ENCODE results near the gene WNK2. TPM values are rescaled to one million over a fixed set of nuclear protein-coding genes. Genes with fewer than 3 reads are reported as not detected.

Gene WNK2
- total and polyA plus RNA-seq, 4 donors, result 29.2 to 124 (median 69.5) TPM

- under 1% methylated on average over 96 of the region's 97 CpGs for WGBS (ENCODE audit: insufficient coverage)
- Histone ChIP-seq H3K9me3 (ENCODE audit: control insufficient read depth, insufficient read depth, low read length) (no peaks in the 10 kb centered on the region), H3K27me3 (ENCODE audit: control insufficient read depth, insufficient read depth, low read length) (peaks cover 5% of the 10 kb centered on the region), H3K27ac (ENCODE audit: low read depth, low read length) (peak overlapping the region; percentile 61), H3K36me3 (ENCODE audit: control insufficient read depth, insufficient read depth, low read length) (peaks cover 27% of the 10 kb centered on the region), H3K4me3 (ENCODE audit: low read depth, low read length) (peak overlapping the region; percentile 71), H3K4me1 (ENCODE audit: control insufficient read depth, insufficient read depth, low read length) (peaks cover 54% of the 10 kb centered on the region)
- DNase-seq (ENCODE audit: low read depth in 4 of 6, low spot score in 6 of 6), result peak in 2 of 6 donors; percentile 75 to 77
Observed at GRCh38 chr9:93184432-93185265, 710 bp downstream of the WNK2 start.

GRCh38 chr9:93185266-93186214 is 1.6 kb downstream of the WNK2 start:
- Histone ChIP-seq H3K4me3 (ENCODE audit: low read depth, low read length) (peak overlapping the region; percentile 36), H3K4me1 (ENCODE audit: control insufficient read depth, insufficient read depth, low read length) (peaks cover 57% of the 10 kb centered on the region), H3K9me3 (ENCODE audit: control insufficient read depth, insufficient read depth, low read length) (no peaks in the 10 kb centered on the region), H3K27me3 (ENCODE audit: control insufficient read depth, insufficient read depth, low read length) (peaks cover 5% of the 10 kb centered on the region), H3K27ac (ENCODE audit: low read depth, low read length) (peak overlapping the region; percentile 52), H3K36me3 (ENCODE audit: control insufficient read depth, insufficient read depth, low read length) (peaks cover 36% of the 10 kb centered on the region)
- DNase-seq (ENCODE audit: low read depth in 4 of 6, low spot score in 6 of 6), result peak in 2 of 6 donors; percentile 34 to 40
- 32% methylated on average over 59 of the region's 61 CpGs for WGBS (ENCODE audit: insufficient coverage)

GRCh38 chr9:93186215-93186945 is 2.4 kb downstream of the WNK2 start:
- 36% methylated on average over 16 of the region's 16 CpGs for WGBS (ENCODE audit: insufficient coverage)
- peaks cover 5% of the 10 kb centered on the region for H3K27me3 ChIP-seq (ENCODE audit: control insufficient read depth, insufficient read depth, low read length)
- peak overlapping the region; percentile 36 for H3K4me3 ChIP-seq (ENCODE audit: low read depth, low read length)
- H3K4me1 ChIP-seq (ENCODE audit: control insufficient read depth, insufficient read depth, low read length), result peaks cover 57% of the 10 kb centered on the region
- H3K36me3 ChIP-seq (ENCODE audit: control insufficient read depth, insufficient read depth, low read length), result peaks cover 44% of the 10 kb centered on the region
- peak overlapping the region; percentile 52 for H3K27ac ChIP-seq (ENCODE audit: low read depth, low read length)
- peak in 1 of 6 donors; percentile 34 for DNase-seq (ENCODE audit: low read depth in 4 of 6, low spot score in 6 of 6)
- H3K9me3 ChIP-seq (ENCODE audit: control insufficient read depth, insufficient read depth, low read length), result no peaks in the 10 kb centered on the region

GRCh38 chr9:93187047-93187446 is 3.1 kb downstream of the WNK2 start:
- H3K4me1 ChIP-seq (ENCODE audit: control insufficient read depth, insufficient read depth, low read length), result peaks cover 57% of the 10 kb centered on the region
- WGBS (ENCODE audit: insufficient coverage), result 51% methylated on average over 8 of the region's 9 CpGs
- peak in 1 of 6 donors; percentile 27 for DNase-seq (ENCODE audit: low read depth in 4 of 6, low spot score in 6 of 6)
- no peak overlapping the region for H3K27ac ChIP-seq (ENCODE audit: low read depth, low read length)
- H3K9me3 ChIP-seq (ENCODE audit: control insufficient read depth, insufficient read depth, low read length), result no peaks in the 10 kb centered on the region
- peak overlapping the region; percentile 36 for H3K4me3 ChIP-seq (ENCODE audit: low read depth, low read length)
- H3K27me3 ChIP-seq (ENCODE audit: control insufficient read depth, insufficient read depth, low read length), result peaks cover 5% of the 10 kb centered on the region
- peaks cover 45% of the 10 kb centered on the region for H3K36me3 ChIP-seq (ENCODE audit: control insufficient read depth, insufficient read depth, low read length)

GRCh38 chr9:93187574-93187973 is 3.6 kb downstream of the WNK2 start:
- no peaks in the 10 kb centered on the region for H3K9me3 ChIP-seq (ENCODE audit: control insufficient read depth, insufficient read depth, low read length)
- WGBS (ENCODE audit: insufficient coverage), result 67% methylated on average over 5 of the region's 5 CpGs
- H3K4me3 ChIP-seq (ENCODE audit: low read depth, low read length), result no peak overlapping the region
- peaks cover 61% of the 10 kb centered on the region for H3K4me1 ChIP-seq (ENCODE audit: control insufficient read depth, insufficient read depth, low read length)
- peaks cover 5% of the 10 kb centered on the region for H3K27me3 ChIP-seq (ENCODE audit: control insufficient read depth, insufficient read depth, low read length)
- H3K36me3 ChIP-seq (ENCODE audit: control insufficient read depth, insufficient read depth, low read length), result peaks cover 49% of the 10 kb centered on the region
- no peak for DNase-seq (ENCODE audit: low read depth in 4 of 6, low spot score in 6 of 6)
- H3K27ac ChIP-seq (ENCODE audit: low read depth, low read length), result no peak overlapping the region

- H3K36me3 ChIP-seq (ENCODE audit: control insufficient read depth, insufficient read depth, low read length), result peaks cover 57% of the 10 kb centered on the region
- H3K27ac ChIP-seq (ENCODE audit: low read depth, low read length), result no peak overlapping the region
- no peaks in the 10 kb centered on the region for H3K27me3 ChIP-seq (ENCODE audit: control insufficient read depth, insufficient read depth, low read length)
- 80% methylated on average over 10 of the region's 14 CpGs for WGBS (ENCODE audit: insufficient coverage)
- no peak overlapping the region for H3K4me3 ChIP-seq (ENCODE audit: low read depth, low read length)
- peaks cover 60% of the 10 kb centered on the region for H3K4me1 ChIP-seq (ENCODE audit: control insufficient read depth, insufficient read depth, low read length)
- H3K9me3 ChIP-seq (ENCODE audit: control insufficient read depth, insufficient read depth, low read length), result no peaks in the 10 kb centered on the region
- DNase-seq (ENCODE audit: low read depth in 4 of 6, low spot score in 6 of 6), result no peak
Observed at GRCh38 chr9:93188426-93189368, 4.8 kb downstream of the WNK2 start.

GRCh38 chr9:93189369-93190132 is 5.6 kb downstream of the WNK2 start:
- Histone ChIP-seq H3K27ac (ENCODE audit: low read depth, low read length) (no peak overlapping the region), H3K4me1 (ENCODE audit: control insufficient read depth, insufficient read depth, low read length) (peaks cover 59% of the 10 kb centered on the region), H3K36me3 (ENCODE audit: control insufficient read depth, insufficient read depth, low read length) (peaks cover 57% of the 10 kb centered on the region), H3K27me3 (ENCODE audit: control insufficient read depth, insufficient read depth, low read length) (no peaks in the 10 kb centered on the region), H3K4me3 (ENCODE audit: low read depth, low read length) (no peak overlapping the region), H3K9me3 (ENCODE audit: control insufficient read depth, insufficient read depth, low read length) (no peaks in the 10 kb centered on the region)
- no peak for DNase-seq (ENCODE audit: low read depth in 4 of 6, low spot score in 6 of 6)
- WGBS (ENCODE audit: insufficient coverage), result 80% methylated on average over 16 of the region's 21 CpGs

- H3K27me3 ChIP-seq (ENCODE audit: control insufficient read depth, insufficient read depth, low read length), result no peaks in the 10 kb centered on the region
- H3K4me1 ChIP-seq (ENCODE audit: control insufficient read depth, insufficient read depth, low read length), result peaks cover 59% of the 10 kb centered on the region
- WGBS (ENCODE audit: insufficient coverage), result 76% methylated on average over 9 of the region's 12 CpGs
- H3K27ac ChIP-seq (ENCODE audit: low read depth, low read length), result no peak overlapping the region
- peaks cover 57% of the 10 kb centered on the region for H3K36me3 ChIP-seq (ENCODE audit: control insufficient read depth, insufficient read depth, low read length)
- no peaks in the 10 kb centered on the region for H3K9me3 ChIP-seq (ENCODE audit: control insufficient read depth, insufficient read depth, low read length)
- no peak for DNase-seq (ENCODE audit: low read depth in 4 of 6, low spot score in 6 of 6)
- no peak overlapping the region for H3K4me3 ChIP-seq (ENCODE audit: low read depth, low read length)
Observed at GRCh38 chr9:93190133-93190525, 6.2 kb downstream of the WNK2 start.

Measured in spinal cord (tissue), 10 donors.